Kidney epithelial cell (primary cell): ENCODE measurements around the gene EFS. TPM values are rescaled to one million over a fixed set of nuclear protein-coding genes. Genes with fewer than 3 reads are reported as not detected.

Source experiments
- DNase-seq: peaks from one replicate; pipeline ENCODE4 v3.0.0-alpha.2; 2010; ENCODE audit warnings: low read depth
- H3K27me3 ChIP-seq: 2 replicates; pipeline ENCODE4 v1.6.0; 2011; ENCODE audit warnings: low read length; ENCODE audit not compliant: control insufficient read depth, insufficient read depth
- H3K36me3 ChIP-seq: 2 replicates; pipeline ENCODE4 v1.5.1; 2011; ENCODE audit warnings: low read length; ENCODE audit not compliant: control insufficient read depth, insufficient read depth
- H3K4me3 ChIP-seq: 2 replicates; pipeline ENCODE4 v1.5.1; 2011; ENCODE audit warnings: low read depth, mild to moderate bottlenecking, control low read depth, low read length
- total RNA-seq: library from RNA; depleted of rRNA; stranded (reverse); fragments of >200 nt; gene quantifications from 2 replicates; pipeline ENCODE4 v1.2.3, GENCODE V29; 2015
- TF ChIP-seq, protein P1 (sequence below): IDR thresholded peaks from 2 replicates; pipeline ENCODE4 v1.5.1; 2011; ENCODE audit warnings: mild to moderate bottlenecking, moderate library complexity, low read length, control low read depth, inconsistent platforms; ENCODE audit not compliant: insufficient read depth, poor library complexity, severe bottlenecking

EFS gene, protein sequence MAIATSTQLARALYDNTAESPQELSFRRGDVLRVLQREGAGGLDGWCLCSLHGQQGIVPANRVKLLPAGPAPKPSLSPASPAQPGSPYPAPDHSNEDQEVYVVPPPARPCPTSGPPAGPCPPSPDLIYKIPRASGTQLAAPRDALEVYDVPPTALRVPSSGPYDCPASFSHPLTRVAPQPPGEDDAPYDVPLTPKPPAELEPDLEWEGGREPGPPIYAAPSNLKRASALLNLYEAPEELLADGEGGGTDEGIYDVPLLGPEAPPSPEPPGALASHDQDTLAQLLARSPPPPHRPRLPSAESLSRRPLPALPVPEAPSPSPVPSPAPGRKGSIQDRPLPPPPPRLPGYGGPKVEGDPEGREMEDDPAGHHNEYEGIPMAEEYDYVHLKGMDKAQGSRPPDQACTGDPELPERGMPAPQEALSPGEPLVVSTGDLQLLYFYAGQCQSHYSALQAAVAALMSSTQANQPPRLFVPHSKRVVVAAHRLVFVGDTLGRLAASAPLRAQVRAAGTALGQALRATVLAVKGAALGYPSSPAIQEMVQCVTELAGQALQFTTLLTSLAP
- 10.8 and 15.4 TPM in 2 replicates for total RNA-seq

DNA sequence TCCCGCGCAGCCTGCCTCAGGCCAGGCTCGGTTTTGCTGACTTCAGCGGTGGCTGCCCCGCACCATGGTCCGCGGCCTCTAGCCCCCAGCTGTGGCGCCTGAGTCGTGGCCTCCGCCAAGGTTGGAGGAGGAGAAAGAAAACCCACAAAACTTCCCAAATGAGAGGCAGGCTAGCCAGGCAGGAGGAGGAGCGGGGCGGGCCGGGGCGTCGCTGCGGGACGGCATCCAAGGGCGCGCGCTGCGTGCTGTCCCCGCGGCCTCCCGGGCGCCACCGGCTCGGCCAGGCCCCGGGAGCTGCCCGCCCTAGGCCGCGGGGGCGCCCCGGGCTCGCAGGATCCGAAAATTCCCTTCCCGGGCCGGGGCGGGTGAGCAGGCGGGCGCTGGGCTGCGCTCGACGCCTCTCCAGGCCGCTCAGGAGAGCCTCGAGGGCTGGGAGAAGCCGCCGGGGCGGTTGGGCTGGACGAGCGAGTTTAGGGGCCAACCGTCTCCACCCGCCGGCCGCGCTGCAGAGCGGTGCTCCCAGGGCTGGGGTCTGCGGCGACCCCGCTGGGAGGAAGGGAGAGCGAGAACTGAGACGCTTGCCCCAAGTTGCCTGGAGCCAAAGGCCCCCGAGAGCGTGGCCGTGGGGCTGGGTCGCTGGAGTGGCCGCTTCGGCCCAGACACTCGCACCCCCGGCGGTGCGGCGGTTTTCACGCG is at the start of gene EFS:
EFS (minus strand) TSS at position 137 of the 696 bp plus-strand sequence. CDS start 147 bp downstream, outside the sequence.
- peaks cover 17% of the 10 kb centered on the region for H3K27me3 ChIP-seq
- no peak for DNase-seq
- no peaks in the 10 kb centered on the region for H3K36me3 ChIP-seq
- H3K4me3 ChIP-seq, result peak within 1 kb of the TSS; percentile 43
- TF ChIP-seq, protein P1, sequence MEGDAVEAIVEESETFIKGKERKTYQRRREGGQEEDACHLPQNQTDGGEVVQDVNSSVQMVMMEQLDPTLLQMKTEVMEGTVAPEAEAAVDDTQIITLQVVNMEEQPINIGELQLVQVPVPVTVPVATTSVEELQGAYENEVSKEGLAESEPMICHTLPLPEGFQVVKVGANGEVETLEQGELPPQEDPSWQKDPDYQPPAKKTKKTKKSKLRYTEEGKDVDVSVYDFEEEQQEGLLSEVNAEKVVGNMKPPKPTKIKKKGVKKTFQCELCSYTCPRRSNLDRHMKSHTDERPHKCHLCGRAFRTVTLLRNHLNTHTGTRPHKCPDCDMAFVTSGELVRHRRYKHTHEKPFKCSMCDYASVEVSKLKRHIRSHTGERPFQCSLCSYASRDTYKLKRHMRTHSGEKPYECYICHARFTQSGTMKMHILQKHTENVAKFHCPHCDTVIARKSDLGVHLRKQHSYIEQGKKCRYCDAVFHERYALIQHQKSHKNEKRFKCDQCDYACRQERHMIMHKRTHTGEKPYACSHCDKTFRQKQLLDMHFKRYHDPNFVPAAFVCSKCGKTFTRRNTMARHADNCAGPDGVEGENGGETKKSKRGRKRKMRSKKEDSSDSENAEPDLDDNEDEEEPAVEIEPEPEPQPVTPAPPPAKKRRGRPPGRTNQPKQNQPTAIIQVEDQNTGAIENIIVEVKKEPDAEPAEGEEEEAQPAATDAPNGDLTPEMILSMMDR, result no peak

DNA sequence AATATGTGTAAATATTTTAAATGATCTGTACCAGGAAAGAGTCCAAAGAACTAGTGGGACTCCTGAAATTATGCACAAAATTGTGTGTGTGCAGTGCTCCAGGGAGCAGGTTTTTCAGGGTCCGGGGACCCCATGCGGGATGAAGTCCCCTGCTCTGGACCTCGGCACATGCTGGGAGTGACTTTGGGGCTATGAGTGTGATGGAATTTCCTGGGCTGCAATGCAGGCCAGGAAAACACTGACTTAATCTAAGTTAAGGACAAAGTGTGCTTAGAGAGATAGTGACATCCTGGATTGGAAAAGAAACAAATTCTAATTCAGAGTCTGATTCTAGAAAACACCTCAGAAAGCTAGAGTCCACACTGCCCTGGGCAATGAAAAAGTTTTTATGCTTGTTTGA is 49.3 kb upstream of the EFS start:
- TF ChIP-seq, protein P1, result no peak
- Histone ChIP-seq H3K27me3 (no peaks in the 10 kb centered on the region), H3K36me3 (no peaks in the 10 kb centered on the region), H3K4me3 (no peak overlapping the region)
- DNase-seq, result no peak

DNA sequence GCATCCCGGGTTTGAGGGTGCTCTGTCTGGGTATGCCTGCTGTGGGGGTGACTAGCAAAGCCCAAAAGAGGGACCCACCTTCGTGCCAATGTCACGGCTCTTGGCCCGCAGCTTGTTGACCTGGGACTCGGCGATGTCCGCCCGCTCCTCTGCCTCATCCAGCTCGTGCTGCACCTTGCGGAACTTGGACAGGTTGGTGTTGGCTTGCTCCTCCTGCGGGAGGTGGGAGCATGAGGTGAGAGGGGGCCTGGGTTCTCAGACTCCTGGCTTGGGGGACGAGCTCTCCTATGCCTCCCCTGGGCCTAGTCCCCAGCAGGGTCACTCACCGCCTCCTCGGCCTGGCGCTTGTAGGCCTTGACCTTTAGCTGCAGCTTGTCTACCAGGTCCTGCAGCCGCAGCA is 48.7 kb upstream of the EFS start:
- DNase-seq, result no peak
- H3K36me3 ChIP-seq, result no peaks in the 10 kb centered on the region
- H3K27me3 ChIP-seq, result no peaks in the 10 kb centered on the region
- no peak overlapping the region for H3K4me3 ChIP-seq
- TF ChIP-seq, protein P1, result no peak

DNA sequence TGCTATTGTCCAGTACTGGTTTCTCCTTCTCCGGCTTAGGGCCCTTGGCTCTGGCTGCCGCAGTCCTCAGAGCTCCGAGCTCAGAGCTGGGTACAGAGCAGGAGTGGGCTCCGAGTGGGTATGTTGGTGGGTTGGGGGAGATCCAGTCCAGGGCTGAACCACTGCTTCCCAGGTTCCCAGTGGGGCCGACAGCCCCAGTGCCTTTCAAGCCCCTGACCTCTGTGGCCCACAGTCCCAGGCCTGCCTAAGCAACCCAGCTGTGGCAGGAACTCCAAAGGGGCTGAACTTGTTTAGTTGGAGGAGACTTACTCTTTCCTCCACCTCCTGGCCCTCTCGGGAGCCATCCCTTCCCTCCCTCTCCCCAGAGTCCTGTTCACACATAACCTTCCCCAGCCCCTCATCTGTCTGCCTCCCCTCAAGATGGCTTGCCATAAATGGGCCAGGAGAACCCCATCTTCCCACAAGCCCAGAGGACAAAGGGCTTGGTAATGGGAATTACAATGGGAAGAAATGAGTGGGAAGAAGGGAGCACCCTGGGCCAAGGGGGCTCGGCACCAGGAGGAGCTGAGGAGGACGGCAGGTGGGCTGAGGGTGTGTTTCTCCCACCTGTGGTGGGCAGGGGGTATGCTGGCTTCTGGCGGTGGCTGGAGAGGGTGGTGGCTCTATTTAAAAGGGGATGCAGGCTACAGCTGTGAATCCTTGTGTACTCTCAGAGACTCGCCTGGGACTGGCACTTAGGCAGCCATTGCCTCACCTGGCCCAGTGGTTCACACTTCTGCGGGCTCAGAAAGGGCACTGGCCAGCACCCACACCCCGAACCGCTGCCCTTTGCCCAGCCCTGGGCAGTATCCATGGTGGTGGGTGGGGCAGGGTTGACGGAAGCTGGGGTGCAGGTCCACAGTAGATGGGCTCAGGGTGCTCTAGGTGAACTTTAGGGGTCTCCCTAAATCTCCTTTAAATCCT is 46.9 kb upstream of the EFS start:
- TF ChIP-seq, protein P1, result no peak
- Histone ChIP-seq H3K4me3 (no peak overlapping the region), H3K36me3 (no peaks in the 10 kb centered on the region), H3K27me3 (no peaks in the 10 kb centered on the region)
- DNase-seq, result no peak

DNA sequence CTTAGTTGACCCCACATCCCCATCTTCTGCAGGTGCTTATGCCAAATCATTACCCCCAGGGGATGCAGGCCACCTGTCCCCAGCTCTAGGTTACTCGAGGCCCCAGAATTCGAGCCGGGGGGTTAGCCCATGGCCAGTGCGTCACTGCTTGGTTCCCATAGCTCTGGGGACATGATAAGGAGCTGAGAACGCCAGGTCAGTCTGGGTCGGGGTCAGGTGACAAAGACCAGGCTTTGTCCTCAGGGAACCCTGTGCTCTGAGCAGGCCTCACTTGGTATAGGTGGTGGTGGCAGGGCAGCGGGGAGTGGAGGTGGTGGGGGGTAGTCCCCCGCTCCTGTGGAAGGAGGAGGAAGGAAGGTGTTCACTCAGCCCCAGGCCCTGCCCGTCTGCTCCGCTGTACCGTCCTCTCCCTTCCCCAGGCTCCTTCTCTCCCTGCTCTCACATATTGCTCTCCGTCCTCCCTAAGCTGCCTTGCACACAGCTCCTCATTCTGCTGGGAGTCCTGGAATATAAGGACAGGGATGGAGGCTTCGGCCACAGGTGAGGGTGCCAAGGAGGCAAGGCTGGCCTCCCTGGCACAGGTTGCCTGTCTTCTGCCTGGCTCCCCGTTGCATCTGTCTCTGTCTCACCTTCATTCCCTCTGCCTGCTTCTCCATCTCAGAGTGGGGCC is 45.1 kb upstream of the EFS start:
- no peak for DNase-seq
- TF ChIP-seq, protein P1, result no peak
- Histone ChIP-seq H3K27me3 (peaks cover 4% of the 10 kb centered on the region), H3K4me3 (no peak overlapping the region), H3K36me3 (no peaks in the 10 kb centered on the region)
